Lung (tissue), 12 donors: ENCODE results near the gene IFT122. TPM values are rescaled to one million over a fixed set of nuclear protein-coding genes. Genes with fewer than 3 reads are reported as not detected.

Experiments used
- ATAC-seq: fragments of 200-7000 bp; cut with Tn5 transposase; one replicate; pipeline ENCODE4 v1.9.1; 2020; ENCODE audit warnings: moderate number of reproducible peaks; ENCODE audit not compliant: insufficient read depth, low FRiP score
- DNase-seq, 3 donors: peaks; one replicate each; pipeline ENCODE4 v3.0.0-alpha.2; 2013 to 2017
- H3K27ac ChIP-seq, 2 donors: one replicate each; pipeline ENCODE4 v1.5.1; 2013; ENCODE audit warnings: mild to moderate bottlenecking in 2 of 2, moderate library complexity in 2 of 2, control low read depth in 1 of 2, inconsistent platforms in 1 of 2, low read depth in 1 of 2, low read length in 1 of 2
- H3K27me3 ChIP-seq, 3 donors: one replicate each; pipeline ENCODE4 v1.5.1; 2013; ENCODE audit warnings: low read length in 2 of 3; ENCODE audit not compliant: control insufficient read depth in 3 of 3, insufficient read depth in 3 of 3
- H3K36me3 ChIP-seq, 4 donors: one replicate each; pipeline ENCODE4 v1.5.1; 2013; ENCODE audit warnings: low read length in 4 of 4, mild to moderate bottlenecking in 1 of 4, moderate library complexity in 1 of 4; ENCODE audit not compliant: control insufficient read depth in 4 of 4, insufficient read depth in 4 of 4
- H3K4me1 ChIP-seq, 5 donors: one replicate each; pipeline ENCODE4 v1.5.1; 2013; ENCODE audit warnings: low read length in 5 of 5, mild to moderate bottlenecking in 2 of 5, moderate library complexity in 1 of 5; ENCODE audit not compliant: control insufficient read depth in 5 of 5, insufficient read depth in 5 of 5
- H3K4me3 ChIP-seq: one replicate; pipeline ENCODE4 v1.5.1; 2013; ENCODE audit warnings: mild to moderate bottlenecking, control low read depth, moderate library complexity
- H3K9ac ChIP-seq, 2 donors: one replicate each; pipeline ENCODE4 v1.5.1; 2013; ENCODE audit warnings: low read length in 2 of 2, control low read depth in 1 of 2; ENCODE audit not compliant: insufficient read depth in 1 of 2
- H3K9me3 ChIP-seq, 4 donors: one replicate each; pipeline ENCODE4 v1.5.1; 2013; ENCODE audit warnings: low read length in 3 of 4, mild to moderate bottlenecking in 1 of 4, moderate library complexity in 1 of 4; ENCODE audit not compliant: control insufficient read depth in 4 of 4, insufficient read depth in 3 of 4
- WGBS, 2 donors: extraction: QIAGEN DNeasy Blood & Tissue Kit; methylation state at CpG; one replicate each; pipeline ENCODE4 v1.1.7; 2013; 5-methylcytosine and 5-hydroxymethylcytosine counted together
- polyA plus RNA-seq, 2 donors: library from polyadenylated mRNA; stranded (reverse); fragments of 200-250 nt; gene quantifications; one replicate each; pipeline ENCODE4 v1.2.1, GENCODE V29; 2013
- total RNA-seq, 2 donors: library from RNA; depleted of rRNA in 1 of 2; stranded (reverse); fragments of >200 nt in 1 of 2; gene quantifications; one replicate each; pipeline ENCODE4 v1.2.1, GENCODE V29; 2014 to 2021
- TF ChIP-seq, protein P1 (sequence below): IDR thresholded peaks from 2 replicates; pipeline ENCODE4 v1.5.1; 2012; ENCODE audit warnings: mild to moderate bottlenecking; ENCODE audit errors: control extremely low read depth, extremely low read depth
- donor health status: control.
- donor health status: control.
- donor health status: Bipolar disorder and iron deficiency.
- donor health status: healthy.
- donor health status: DM: yes; HTN: yes; CAD: no.

IFT122 gene
- total and polyA plus RNA-seq, 4 donors: 11.0 to 65.7 (median 31.7) TPM

DNA sequence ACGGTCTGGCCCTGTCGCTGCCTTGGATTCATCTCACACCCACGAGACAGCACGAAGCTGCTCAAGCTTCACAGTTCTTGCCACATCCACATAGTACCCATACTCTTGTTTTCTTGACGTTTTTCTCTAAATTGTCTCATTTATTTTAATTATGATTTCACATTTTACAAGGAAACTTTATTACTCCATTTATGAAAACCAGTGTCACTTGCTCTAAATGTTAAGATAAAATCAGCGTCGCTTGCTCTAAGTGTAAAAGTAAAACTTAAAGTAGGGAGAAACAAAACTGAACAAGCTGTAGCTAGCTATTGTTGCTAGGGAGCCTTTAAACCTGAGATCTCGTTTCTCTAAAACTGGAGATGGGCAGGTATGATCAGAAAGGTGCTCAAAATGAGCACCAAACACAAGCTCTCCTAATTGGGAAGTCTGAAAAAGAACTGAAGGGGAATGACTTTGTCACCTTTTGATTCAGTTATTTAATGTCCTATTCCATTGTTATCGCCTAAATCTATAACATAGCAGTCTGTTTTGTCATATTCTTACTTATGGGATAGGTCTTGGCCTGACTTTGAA is 680 bp downstream of the IFT122 start:
- TF ChIP-seq, protein P1, sequence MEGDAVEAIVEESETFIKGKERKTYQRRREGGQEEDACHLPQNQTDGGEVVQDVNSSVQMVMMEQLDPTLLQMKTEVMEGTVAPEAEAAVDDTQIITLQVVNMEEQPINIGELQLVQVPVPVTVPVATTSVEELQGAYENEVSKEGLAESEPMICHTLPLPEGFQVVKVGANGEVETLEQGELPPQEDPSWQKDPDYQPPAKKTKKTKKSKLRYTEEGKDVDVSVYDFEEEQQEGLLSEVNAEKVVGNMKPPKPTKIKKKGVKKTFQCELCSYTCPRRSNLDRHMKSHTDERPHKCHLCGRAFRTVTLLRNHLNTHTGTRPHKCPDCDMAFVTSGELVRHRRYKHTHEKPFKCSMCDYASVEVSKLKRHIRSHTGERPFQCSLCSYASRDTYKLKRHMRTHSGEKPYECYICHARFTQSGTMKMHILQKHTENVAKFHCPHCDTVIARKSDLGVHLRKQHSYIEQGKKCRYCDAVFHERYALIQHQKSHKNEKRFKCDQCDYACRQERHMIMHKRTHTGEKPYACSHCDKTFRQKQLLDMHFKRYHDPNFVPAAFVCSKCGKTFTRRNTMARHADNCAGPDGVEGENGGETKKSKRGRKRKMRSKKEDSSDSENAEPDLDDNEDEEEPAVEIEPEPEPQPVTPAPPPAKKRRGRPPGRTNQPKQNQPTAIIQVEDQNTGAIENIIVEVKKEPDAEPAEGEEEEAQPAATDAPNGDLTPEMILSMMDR: no peak
- WGBS, 2 donors: 6 to 8% methylated on average over 9 of the region's 9 CpGs
- ATAC-seq (no peak), DNase-seq (no peak)
- no peaks in the 10 kb centered on the region for H3K27me3 ChIP-seq
- peaks cover 0 to 14% (median 12%) of the 10 kb centered on the region in 4 donors for H3K36me3 ChIP-seq
- H3K27ac ChIP-seq: peak overlapping the region; percentile 89 to 95
- H3K4me3 ChIP-seq: peak overlapping the region; percentile 59
- peak overlapping the region; percentile 41 to 76 for H3K9ac ChIP-seq
- no peaks in the 10 kb centered on the region for H3K9me3 ChIP-seq
- peaks cover 5 to 45% (median 22%) of the 10 kb centered on the region in 5 donors for H3K4me1 ChIP-seq

DNA sequence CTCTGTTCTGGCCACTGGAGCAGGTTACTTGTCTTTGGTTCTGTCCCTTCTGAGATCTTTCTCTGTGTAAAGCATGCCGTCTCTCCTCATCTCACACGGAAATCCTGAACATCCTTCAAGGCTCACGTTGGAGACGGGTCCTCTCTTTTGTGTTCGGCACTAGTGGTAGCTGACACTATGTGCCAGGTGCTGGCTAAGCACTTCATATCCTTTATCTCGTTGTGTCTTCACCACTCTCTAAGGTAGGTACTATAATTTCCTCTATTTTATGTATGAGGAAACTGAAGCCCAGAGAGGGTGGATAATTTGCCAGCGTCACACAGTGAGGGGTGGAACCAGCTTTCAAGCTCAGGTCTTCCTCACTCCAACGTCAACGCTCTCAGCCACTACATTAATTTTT is 1.2 kb downstream of the IFT122 start:
- WGBS, 2 donors: 42 to 51% methylated on average over 9 of the region's 9 CpGs
- no peaks in the 10 kb centered on the region for H3K27me3 ChIP-seq
- DNase-seq: peak in 1 of 3 donors; percentile 17
- peak overlapping the region in 1 of 2 donors; percentile 76 for H3K9ac ChIP-seq
- H3K4me1 ChIP-seq: peaks cover 4 to 41% (median 23%) of the 10 kb centered on the region in 5 donors
- TF ChIP-seq, protein P1: no peak
- no peak overlapping the region for H3K4me3 ChIP-seq
- peak overlapping the region; percentile 74 to 95 for H3K27ac ChIP-seq
- no peaks in the 10 kb centered on the region for H3K9me3 ChIP-seq
- peaks cover 0 to 11% (median 9%) of the 10 kb centered on the region in 4 donors for H3K36me3 ChIP-seq
- ATAC-seq: no peak

DNA sequence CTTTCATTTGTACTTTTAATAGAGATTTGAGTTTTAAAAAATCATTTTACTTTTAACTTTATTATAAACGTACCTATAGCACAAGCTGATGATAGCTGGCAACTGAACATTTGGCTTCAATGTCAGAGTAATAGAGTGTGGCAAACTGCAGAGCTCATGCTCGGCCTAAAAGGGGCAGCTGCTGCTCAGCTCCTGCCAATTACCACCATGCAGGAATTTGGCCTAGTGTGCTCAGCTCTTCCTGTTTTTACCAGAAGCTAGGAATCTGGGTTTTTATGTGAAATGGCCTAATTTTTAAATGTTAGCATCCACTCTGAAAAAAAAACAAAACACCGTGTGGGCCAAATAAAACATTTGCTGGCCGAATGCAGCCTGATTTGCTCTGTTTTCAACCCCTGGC is 1.8 kb downstream of the IFT122 start:
- Histone ChIP-seq H3K9ac (peak overlapping the region in 1 of 2 donors; percentile 76), H3K4me1 (peaks cover 4 to 39% (median 23%) of the 10 kb centered on the region in 5 donors), H3K27me3 (no peaks in the 10 kb centered on the region), H3K4me3 (no peak overlapping the region), H3K27ac (no peak overlapping the region), H3K9me3 (no peaks in the 10 kb centered on the region), H3K36me3 (peaks cover 0 to 10% (median 5%) of the 10 kb centered on the region in 4 donors)
- 33 to 47% methylated on average over 4 of the region's 4 CpGs for WGBS, 2 donors
- TF ChIP-seq, protein P1: no peak
- ATAC-seq (no peak), DNase-seq (peak; percentile 69 to 91 (median 83))
